ENCODE results near the gene FASTKD1.
"Not testable (repeated sequence)": the region's sequence is repeated elsewhere in the genome, so short reads cannot be mapped to it uniquely, and the experiment has no call there.

The FASTKD1 gene, protein sequence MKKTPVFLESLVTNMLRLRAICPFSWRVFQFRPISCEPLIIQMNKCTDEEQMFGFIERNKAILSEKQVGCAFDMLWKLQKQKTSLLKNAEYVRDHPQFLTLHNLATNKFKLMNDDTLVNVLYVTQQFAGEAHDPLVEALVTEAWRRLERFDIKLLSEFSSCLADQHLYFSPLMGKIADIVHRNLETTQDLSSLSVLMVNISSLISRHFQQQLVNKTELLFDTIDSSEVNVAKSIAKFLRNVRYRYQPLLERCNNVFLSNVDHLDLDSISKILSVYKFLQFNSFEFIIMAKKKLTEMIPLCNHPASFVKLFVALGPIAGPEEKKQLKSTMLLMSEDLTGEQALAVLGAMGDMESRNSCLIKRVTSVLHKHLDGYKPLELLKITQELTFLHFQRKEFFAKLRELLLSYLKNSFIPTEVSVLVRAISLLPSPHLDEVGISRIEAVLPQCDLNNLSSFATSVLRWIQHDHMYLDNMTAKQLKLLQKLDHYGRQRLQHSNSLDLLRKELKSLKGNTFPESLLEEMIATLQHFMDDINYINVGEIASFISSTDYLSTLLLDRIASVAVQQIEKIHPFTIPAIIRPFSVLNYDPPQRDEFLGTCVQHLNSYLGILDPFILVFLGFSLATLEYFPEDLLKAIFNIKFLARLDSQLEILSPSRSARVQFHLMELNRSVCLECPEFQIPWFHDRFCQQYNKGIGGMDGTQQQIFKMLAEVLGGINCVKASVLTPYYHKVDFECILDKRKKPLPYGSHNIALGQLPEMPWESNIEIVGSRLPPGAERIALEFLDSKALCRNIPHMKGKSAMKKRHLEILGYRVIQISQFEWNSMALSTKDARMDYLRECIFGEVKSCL

DNA sequence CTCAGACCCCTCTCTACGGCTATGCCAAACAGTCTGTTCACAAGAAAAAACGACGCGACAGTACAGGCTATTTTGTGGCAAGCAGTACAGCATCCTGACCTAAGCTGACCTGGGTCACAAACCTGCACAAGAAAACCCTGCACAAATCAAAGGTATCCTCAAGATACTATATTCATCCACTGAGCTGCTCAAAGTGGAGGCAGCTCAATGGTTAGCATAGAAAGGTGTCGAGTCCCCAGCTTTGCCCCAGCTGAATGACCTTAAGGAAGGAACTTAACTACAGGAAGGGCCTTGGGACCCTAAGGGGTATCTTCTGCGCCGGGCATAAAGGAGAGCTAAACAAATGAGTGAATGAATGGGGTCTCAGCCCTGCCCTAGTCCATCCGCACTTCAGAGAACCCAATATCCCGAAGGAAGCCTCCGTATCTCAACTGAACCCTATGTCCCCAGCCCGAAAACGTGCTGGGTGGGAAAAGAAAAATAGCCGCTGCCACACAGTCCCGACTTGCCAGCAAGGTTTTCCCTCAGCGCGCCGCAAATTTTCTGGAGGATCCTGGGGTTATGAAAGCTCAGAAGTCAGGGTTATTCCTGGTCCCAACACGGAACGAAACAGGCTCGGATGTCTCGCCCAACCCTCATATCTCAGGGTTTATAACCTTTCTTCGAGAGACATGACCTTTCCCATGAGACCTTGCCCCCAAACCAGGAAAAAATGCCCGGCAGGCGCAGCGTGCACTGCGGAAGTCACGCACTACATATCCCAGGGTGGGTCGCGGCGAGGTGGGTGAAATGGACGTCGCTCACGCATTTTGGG is at the start of gene FASTKD1:
Gene FASTKD1, minus strand, starts transcription at position 706 of the 814 bp plus-strand sequence. CDS start 1,836 bp downstream, outside the sequence.
- peak; percentile 84 for DNase-seq

DNA sequence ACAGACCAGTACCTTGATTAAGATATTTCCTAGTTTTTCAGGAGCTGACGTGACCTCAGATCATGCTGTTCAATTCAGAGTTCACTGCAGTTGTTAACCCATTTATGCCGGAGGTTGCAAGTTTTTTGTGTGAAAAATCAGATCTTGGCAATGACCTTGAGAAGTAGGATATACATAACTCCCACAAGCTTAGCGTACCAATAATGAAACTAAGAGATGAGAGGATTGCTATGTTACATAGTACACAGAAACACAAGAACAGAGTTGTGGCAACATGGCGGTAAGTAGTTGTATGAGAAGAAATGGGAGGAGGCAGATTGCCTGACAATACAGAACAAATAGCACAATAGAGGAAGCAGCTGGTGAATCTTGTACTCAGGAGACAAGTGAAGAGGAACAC is 49.6 kb upstream of the FASTKD1 start:
- no peak for DNase-seq

DNA sequence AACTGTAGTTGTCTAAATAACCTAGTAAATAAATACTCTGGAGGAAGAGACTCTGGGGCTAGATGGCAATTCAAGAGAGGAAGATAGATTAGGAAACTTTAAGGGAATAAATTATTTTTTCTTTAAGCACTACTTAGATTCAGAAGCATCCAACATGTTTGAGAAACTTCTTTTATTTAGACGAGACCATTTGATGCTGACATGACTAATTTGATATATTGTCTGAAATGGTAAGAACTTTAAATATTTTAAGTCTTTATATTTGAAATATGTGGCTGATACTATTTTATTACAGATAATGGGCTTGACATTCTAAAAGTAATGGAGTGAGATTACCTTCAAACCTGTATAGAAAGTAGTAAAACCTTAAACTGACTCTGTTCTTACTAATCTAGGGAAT is 46.8 kb upstream of the FASTKD1 start:
- no peak for DNase-seq

DNA sequence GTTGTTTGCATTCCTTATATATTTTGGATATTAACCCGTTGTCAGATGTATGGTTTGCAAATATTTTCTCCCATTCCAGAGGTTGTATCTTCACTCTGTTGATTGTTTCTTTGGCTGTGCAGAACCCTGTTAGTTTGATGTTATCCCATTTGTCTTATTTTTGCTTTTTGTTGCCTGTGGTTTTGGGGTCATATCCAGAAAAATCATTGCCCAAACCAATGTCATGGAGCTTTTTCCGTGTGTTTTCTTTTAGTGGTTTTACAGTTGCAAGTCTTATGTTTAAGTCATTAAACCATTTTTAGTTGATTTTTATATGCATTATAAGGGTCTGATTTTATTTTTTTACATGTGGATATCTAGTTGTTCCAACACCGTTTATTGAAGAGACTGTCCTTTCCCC is 46.3 kb upstream of the FASTKD1 start:
- no peak for DNase-seq

DNA sequence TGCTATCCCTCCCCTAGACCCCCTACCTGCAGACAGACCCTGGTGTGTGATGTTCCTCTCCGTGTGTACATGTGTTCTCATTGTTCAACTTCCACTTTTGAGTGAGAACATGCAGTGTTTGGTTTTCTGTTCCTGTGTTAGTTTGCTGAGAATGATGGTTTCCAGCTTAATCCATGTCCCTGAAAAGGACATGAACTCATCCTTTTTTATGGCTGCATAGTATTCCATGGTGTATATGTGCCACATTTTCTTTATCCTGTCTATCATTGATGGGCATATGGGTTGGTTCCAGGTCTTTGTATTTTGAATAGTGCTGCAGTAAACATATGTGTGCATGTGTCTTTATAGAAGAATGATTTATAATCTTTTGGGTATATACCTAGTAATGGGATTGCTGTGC is 42.3 kb upstream of the FASTKD1 start:
- DNase-seq: not testable (repeated sequence)

DNA sequence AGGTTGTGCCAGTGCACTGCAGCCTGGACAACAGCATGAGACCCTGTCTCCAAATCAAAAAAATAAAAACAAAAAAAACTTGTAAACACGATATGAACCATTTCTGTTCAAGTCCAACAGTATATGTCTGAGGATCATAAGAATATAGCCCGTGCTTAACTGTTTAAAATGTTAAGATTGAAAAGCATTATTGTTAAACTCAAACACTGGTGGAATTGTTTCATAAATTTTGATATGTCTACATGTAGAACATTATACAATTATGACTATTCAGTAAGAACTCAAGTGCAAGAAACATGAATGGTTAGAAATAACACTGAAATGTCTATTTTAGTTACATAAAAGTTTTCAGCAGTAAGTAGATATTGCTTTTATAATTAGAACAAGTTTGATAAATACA is 40.2 kb upstream of the FASTKD1 start:
- no peak for DNase-seq

DNA sequence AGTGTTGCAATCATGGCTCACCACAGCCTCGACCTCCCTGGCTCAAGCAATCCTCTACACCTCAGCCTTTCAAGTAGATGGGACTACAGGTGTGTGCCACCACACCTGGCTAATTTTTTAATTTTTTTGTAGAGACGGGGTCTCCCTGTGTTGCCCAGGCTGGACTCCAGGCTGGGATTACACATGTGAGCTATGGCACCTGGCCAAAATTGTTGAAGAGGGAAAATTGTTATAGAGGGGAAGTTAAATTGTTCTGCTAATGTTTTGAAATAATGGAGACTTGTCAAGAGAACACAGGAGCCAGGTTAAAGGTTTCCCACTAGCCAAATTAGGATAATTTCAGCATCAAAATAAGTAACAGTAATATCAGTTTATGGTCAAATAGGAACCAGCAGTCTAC is 35.6 kb upstream of the FASTKD1 start:
- no peak for DNase-seq

DNA sequence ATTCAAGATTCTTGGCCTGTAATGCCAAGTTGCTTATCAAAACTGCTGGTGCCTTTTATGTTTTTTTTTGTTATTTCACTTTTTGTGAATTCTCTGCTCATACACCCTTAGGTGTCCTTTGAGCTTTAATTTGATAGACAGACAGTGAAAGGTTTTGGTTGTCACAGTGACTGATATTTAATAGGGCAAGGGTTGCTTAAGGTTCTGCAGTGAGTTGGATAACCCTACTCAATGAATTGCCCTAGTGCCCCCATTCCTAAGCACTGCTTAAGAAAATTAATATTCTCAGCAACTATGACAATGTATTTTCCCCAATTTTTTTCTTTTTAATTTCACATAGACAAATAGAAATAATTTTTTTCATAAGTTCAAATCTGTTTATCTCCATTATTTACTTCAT is 25.9 kb upstream of the FASTKD1 start:
- DNase-seq: no peak

DNA sequence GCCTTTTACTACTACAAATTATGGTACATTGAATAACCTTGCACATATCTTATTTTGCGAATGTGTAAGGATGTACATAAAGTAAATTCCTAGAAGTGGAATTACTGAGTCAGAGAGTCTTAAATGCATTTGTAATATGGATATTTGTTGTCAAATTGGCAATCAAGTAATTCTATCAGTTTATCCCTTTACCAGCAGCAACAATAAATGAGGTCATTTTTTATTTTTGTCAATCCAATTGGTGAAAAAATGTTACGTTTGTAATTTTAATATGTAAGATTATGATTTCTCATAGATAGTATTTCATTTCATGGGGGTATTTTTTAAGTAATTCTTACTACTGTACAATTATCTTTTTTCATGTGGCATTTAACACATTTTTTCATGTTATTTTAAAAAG is 25.3 kb upstream of the FASTKD1 start:
- DNase-seq: no peak

DNA sequence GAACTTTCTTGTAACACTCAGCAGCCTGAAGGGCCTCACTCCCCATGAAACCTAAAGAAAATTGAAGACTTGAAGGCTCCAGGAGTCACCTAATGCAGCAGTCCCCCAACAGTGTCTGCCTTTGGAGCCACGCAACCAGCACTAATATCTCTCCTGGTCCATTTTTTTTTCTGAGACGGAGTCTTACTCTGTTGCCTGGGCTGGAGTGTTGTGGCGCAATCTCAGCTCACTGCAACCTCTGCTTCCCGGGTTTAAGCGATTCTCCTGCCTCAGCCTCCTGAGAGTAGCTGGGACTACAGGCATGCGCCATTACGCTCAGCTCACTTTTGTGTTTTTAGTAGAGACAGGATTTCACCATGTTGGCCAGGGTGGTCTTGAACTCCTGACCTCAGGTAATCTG is 22.9 kb upstream of the FASTKD1 start:
- DNase-seq: not testable (repeated sequence)

DNA sequence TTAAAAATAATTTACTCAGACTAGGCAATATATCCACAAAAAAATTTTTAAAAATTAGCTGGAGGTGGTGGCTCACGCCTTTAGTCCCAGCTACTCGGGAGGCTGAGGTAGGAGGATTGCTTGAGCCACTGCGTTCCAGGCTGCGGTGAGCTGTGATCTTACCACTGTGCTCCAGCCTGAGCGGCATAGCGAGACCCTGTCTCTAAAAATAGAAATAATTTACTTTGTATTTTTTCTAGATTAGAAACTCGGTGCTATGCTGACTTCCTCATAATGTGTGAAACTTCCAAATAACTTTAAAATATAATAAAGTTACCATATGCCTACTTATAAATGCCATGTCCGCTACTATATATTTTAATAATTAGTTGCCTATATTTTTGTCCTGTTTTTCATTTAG is 17.1 kb upstream of the FASTKD1 start:
- DNase-seq: no peak

DNA sequence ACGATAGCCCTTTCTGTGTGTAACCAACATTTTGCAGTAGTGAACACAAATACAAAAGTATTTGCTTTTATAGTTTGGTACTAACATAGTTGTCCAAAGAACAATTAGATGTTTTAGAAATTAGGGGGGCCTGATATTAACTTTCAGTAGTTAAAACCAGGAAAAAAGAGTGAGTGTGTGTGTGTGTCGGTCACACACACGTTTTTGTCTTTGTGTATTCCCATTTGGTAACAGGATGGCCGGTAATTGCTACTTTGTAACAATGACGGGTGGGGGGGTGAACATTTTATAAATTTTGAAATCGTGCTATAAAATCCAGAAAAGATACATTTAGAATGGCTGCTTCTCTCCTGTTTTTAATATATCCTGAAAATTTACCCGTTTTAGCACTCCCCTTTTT is 12.0 kb upstream of the FASTKD1 start:
- no peak for DNase-seq

DNA sequence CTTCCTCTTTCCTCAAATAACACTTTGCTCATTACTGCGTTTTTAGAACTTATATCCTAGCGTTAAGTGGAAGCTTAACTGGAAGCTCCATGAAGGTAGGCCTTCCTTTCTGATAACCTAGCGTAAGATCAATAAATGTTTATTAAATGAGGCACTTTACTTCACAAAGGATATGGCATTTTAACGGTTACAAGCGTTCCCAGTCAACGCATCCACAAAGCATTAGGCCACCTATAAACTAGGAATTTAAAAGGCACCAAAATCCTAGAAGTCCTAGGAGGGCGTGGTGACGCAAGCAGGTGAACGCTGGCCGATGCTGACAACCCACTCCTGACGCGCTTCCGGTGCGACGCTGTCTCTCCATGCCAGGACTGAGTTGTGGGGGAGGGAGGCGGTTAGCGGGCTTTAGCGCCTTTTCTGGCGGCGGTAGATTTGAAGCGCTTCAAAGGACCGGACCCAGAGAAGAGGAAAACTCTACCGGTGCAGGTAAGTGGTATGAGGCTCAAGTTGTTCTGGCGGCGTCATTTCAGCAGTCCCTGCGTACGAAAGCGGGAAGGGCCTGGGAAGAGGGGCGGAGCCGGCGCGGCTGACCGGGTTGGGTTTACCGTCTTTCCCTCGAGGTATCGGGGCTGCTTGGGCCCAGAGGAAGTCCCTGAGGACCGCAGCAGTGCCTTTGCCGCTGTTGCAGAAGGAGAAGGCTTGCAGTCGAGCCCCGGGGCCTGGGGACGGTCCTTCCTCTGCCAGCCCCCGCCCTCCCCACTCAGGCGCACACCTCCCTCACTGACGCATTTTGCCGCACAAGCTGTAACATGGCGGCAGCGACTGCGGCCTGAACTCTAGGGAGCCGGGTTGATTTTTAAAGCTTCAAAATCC is 10.6 kb upstream of the FASTKD1 start, which contains the start of gene PPIG:
Gene PPIG, plus strand, starts transcription at position 347 of the 873 bp plus-strand sequence. CDS start 19,691 bp downstream, outside the sequence.
- peak; percentile 67 for DNase-seq

DNA sequence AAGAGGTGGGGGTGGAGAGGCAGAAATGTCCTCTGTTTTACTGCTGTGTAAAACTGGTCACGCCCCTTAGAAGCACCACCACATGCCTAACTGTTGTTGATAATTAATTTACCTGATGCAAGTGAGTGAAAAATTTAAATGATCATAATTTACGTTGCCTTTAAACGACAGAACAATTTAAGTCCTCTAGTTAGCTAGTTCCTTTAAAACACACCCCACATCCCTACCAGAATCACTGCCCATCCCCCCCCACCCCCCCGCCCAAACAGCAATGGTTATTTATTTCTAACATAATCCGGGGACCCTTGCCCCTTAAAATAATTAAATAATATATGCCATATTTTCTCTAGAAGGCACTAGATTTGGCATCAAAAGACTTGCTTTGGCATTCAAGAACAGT is 9.9 kb upstream of the FASTKD1 start:
- DNase-seq: no peak

DNA sequence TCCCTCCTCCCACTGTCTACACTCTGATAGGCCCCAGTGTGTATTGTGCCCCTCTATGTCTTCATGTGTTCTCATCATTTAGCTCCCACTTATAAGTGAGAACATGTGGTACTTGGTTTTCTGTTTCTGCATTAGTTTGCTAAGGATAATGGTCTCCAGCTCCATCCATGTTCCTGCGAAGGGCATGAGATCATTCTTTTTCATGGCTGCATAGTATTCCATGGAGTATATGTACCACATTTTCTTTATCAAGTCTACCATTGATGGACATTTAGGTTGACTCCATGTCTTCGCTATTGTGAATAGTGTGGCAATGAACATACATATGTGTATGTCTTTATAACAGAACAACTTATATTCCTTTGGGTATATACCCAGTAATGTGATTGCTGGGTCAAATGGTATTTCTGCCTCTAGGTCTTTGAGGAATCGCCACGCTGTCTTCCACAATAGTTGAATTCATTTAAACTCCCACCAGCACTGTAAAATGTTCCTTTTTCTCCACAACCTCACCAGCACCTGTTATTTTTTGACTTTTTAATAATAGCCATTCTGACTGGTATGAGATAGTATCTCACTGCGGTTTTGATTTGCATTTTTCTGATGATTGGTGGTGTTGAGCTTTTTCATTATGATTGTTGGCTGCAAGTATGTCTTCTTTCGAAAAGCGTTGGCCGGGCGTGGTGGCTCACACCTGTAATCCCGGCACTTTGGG is 9.0 kb upstream of the FASTKD1 start:
- not testable (repeated sequence) for DNase-seq

DNA sequence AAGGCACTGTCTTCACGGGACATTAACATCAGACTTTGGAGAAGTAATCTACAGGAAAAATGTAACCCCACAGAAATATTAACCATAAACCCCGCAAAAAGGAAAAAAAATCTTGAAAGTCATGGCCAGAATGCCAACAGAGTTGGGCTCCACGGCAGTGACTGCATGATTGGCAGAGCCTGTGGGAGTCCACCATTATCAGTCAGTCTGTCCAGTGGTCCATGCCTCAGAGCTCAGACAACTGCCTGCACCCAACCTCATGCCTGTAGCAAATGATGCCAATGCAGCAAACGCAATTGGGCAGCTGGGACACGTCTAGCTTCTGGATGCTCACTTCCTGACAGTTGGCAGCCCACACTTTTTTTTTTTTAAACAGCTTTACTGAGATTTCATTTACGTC is 5.4 kb upstream of the FASTKD1 start:
- DNase-seq: no peak

DNA sequence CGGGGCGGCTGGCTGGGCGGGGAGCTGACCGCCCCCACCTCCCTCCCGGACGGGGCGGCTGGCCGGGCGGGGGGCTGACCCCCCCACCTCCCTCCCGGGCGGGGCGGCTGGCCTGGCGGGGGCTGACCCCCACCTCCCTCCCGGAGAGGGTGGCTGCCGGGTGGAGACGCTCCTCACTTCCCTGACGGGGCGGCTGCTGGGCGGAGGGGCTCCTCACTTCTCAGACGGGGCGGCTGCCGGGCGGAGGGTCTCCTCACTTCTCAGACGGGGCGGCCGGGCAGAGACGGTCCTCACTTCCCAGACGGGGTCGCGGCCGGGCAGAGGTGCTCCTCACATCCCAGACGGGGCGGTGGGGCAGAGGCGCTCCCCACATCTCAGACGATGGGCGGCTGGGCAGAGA is 1.6 kb upstream of the FASTKD1 start:
- DNase-seq: not testable (repeated sequence)

DNA sequence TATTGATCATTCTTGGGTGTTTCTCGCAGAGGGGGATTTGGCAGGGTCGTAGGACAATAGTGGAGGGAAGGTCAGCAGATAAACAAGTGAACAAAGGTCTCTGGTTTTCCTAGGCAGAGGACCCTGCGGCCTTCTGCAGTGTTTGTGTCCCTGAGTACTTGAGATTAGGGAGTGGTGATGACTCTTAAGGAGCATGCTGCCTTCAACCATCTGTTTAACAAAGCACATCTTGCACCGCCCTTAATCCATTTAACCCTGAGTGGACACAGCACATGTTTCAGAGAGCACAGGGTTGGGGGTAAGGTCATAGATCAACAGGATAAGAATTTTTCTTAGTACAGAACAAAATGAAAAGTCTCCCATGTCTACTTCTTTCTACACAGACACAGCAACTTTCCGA is 874 bp upstream of the FASTKD1 start:
- not testable (repeated sequence) for DNase-seq

DNA sequence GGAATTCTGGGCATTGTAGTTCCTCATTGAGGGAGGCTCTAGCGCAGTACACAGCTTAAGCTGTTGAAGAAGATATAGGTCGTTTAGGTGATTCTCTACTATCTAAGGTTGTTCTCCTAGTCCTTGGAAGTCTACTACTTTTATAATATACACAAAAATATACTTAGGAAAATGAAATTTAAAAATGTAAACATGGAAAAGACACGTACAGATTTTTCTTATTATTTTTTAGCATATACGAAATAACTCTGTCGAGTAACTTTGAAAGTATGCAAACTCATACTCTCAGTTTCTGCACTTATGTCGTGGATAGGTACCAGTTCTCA is 272 bp upstream of the FASTKD1 start:
- DNase-seq: no peak

DNA sequence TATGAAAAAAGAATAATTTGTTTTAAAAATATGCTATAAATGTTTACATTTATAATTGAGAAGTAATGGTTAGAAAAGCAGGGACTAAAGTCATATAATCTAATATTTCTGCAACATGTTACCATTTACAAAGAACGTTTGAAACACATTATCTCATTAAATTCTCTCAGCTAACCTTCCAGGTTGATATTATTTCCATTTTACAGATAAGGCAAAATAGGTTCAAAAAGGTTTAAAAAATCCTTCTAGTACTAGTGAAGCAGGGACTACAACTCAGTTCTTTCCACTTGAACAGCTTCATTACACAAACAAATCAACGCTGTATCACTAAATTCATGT is 875 bp downstream of the FASTKD1 start:
- DNase-seq: no peak

DNA sequence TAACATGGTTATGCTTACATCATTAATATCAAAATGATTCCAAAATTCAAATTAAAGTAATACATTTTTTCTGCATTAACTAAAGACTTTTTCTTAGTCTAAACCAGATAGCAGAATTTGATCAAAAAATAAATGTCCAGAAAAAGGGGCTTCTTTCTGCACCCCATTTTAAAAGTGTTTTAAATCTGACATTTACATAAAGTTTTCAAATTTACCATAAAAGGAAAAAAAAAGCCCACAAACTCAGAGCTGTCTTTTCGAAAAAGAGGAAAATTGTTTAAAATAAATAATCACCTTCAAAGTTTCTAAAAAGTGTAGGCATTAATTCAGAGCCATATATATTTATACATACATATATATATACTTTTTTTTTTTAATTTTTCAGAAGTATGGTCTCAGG is 1.5 kb downstream of the FASTKD1 start:
- no peak for DNase-seq

DNA sequence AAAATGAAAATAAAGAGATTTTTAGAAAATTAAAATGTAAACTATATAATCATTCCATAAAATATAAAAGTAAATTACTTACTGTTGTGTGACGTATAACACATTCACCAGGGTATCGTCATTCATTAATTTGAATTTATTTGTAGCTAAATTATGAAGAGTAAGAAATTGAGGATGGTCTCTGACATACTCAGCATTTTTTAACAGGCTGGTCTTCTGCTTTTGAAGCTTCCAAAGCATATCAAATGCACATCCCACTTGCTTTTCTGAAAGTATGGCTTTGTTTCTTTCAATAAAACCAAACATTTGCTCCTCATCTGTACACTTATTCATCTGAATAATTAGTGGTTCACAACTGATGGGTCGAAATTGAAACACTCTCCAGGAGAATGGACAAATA is 2.1 kb downstream of the FASTKD1 start:
- DNase-seq: no peak

Measured in NCI-H510A treated with DMSO at 0.1 percent for 48 hours (cell line).